Endothelial cell of umbilical vein (primary cell): ENCODE data around the gene ORM2. TPM values are rescaled to one million over a fixed set of nuclear protein-coding genes. Genes with fewer than 3 reads are reported as not detected.

ENCODE experiments used
- BruUV-seq: library from RNA; stranded (reverse); fragments of 400-500 nt; replicated peaks from 2 replicates; lab custom pipeline; 2021; lab: Mats Ljungman, UMichigan
- CTCF ChIA-PET: fragments of 300-600, 350-600 bp; sonication (Branson Sonifier 250); formaldehyde crosslinking; loops from one replicate; lab custom pipeline; 2021; ENCODE audit warnings: antibody characterized with exemption, inconsistent platforms; lab: Charles Lee
- POLR2A ChIA-PET: fragments of 300-600, 350-600 bp; sonication (Branson Sonifier 250); formaldehyde crosslinking; loops from one replicate; lab custom pipeline; 2021; ENCODE audit warnings: antibody characterized with exemption, inconsistent platforms; lab: Charles Lee
- DNase-seq: peaks from one replicate; pipeline ENCODE4 v3.0.0-alpha.2; 2011; ENCODE audit warnings: low read depth, low spot score
- FAIRE-seq: peaks from 2 replicates; lab custom pipeline; 2011; peaks lifted over from hg19 to GRCh38; lab: Jason Lieb, UNC
- H2AFZ ChIP-seq: 2 replicates; pipeline ENCODE4 v1.6.0; 2012; ENCODE audit warnings: low read depth, low read length, control low read depth, inconsistent platforms
- H3K27ac ChIP-seq: 2 replicates; pipeline ENCODE4 v1.5.1; 2011; ENCODE audit warnings: low read depth, mild to moderate bottlenecking, control low read depth, low read length, moderate library complexity; ENCODE audit not compliant: insufficient read depth
- H3K27me3 ChIP-seq, 2 experiments: 2 replicates each; pipeline versions ENCODE4 v1.6.0 to v1.6.1; 2011; ENCODE audit warnings: low read length in 2 of 2, mixed read lengths in 1 of 2; ENCODE audit not compliant: control insufficient read depth in 2 of 2, insufficient read depth in 2 of 2
- H3K36me3 ChIP-seq, 2 experiments: 2 replicates in 1 of 2; 3 replicates in 1 of 2; pipeline ENCODE4 v1.5.1; 2011; ENCODE audit warnings: low read length in 2 of 2, mild to moderate bottlenecking in 1 of 2, moderate library complexity in 1 of 2; ENCODE audit not compliant: control insufficient read depth in 2 of 2, insufficient read depth in 2 of 2; ENCODE audit errors: extremely low read depth in 1 of 2
- H3K4me1 ChIP-seq: 3 replicates; pipeline ENCODE4 v1.5.1; 2011; ENCODE audit warnings: mild to moderate bottlenecking, low read length; ENCODE audit not compliant: control insufficient read depth, insufficient read depth; ENCODE audit errors: extremely low read depth
- H3K4me2 ChIP-seq: 2 replicates; pipeline ENCODE4 v1.6.1; 2011; ENCODE audit warnings: low read length, control low read depth, mixed read lengths; ENCODE audit not compliant: insufficient read depth
- H3K4me3 ChIP-seq, 3 experiments: fragments of 200-600 bp in 1 of 3; sonication (generic), shearing (Covaris generic) in 1 of 3; replicated peaks in 1 of 3; 2 replicates each; pipeline ENCODE4 v1.5.1; 2011 to 2016; ENCODE audit warnings: control low read depth in 3 of 3, low read length in 3 of 3, mild to moderate bottlenecking in 2 of 3, inconsistent platforms in 1 of 3, low read depth in 1 of 3, moderate library complexity in 1 of 3; ENCODE audit not compliant: insufficient read depth in 1 of 3
- H3K79me2 ChIP-seq: 2 replicates; pipeline ENCODE4 v1.6.0; 2012; ENCODE audit warnings: low read length, inconsistent platforms; ENCODE audit not compliant: control insufficient read depth, insufficient read depth
- H3K9ac ChIP-seq: replicated peaks from 2 replicates; pipeline ENCODE3; 2011; ENCODE audit warnings: low read length, control low read depth; ENCODE audit not compliant: insufficient read depth; ENCODE audit errors: extremely low read depth
- H3K9me1 ChIP-seq: replicated peaks from 3 replicates; pipeline ENCODE4 v1.6.0; 2011; ENCODE audit warnings: mild to moderate bottlenecking, low read length; ENCODE audit not compliant: control insufficient read depth, insufficient read depth; ENCODE audit errors: extremely low read depth
- H3K9me3 ChIP-seq: replicated peaks from 2 replicates; pipeline ENCODE4 v1.5.1; 2012; ENCODE audit warnings: low read length, inconsistent platforms; ENCODE audit not compliant: control insufficient read depth, insufficient read depth
- H4K20me1 ChIP-seq: replicated peaks from 2 replicates; pipeline ENCODE3; 2011; ENCODE audit warnings: mild to moderate bottlenecking, low read length; ENCODE audit not compliant: control insufficient read depth, insufficient read depth; ENCODE audit errors: extremely low read depth
- EZH2 ChIP-seq: IDR thresholded peaks from 2 replicates; pipeline ENCODE4 v1.6.1; 2012; ENCODE audit warnings: borderline replicate concordance, low read depth, mild to moderate bottlenecking, moderate library complexity, low read length, inconsistent platforms; ENCODE audit not compliant: severe bottlenecking
- FOS ChIP-seq: IDR thresholded peaks from 2 replicates; pipeline ENCODE4 v1.6.1; 2011; ENCODE audit warnings: mild to moderate bottlenecking, low read length, moderate library complexity, borderline replicate concordance; ENCODE audit not compliant: insufficient read depth
- GATA2 ChIP-seq: IDR thresholded peaks from 2 replicates; pipeline ENCODE4 v1.7.0; 2011; ENCODE audit warnings: low read depth, mild to moderate bottlenecking, moderate library complexity, mixed read lengths, low read length; ENCODE audit not compliant: insufficient read length, insufficient read depth
- JUN ChIP-seq: IDR thresholded peaks from 2 replicates; pipeline ENCODE4 v1.6.1; 2011; ENCODE audit warnings: borderline replicate concordance, low read depth; ENCODE audit not compliant: insufficient read length, insufficient read depth
- MAX ChIP-seq: IDR thresholded peaks from 2 replicates; pipeline ENCODE4 v1.6.1; 2011; ENCODE audit not compliant: insufficient read depth, insufficient read length
- MYC ChIP-seq: IDR thresholded peaks from one replicate; pipeline ENCODE4 v1.6.1; 2011; ENCODE audit warnings: mild to moderate bottlenecking, low read depth, low read length
- POLR2A ChIP-seq: IDR thresholded peaks from 2 replicates; pipeline ENCODE4 v1.6.1; 2012; ENCODE audit warnings: low read depth, mild to moderate bottlenecking, control low read depth, low read length
- POLR2AphosphoS5 ChIP-seq: IDR thresholded peaks from 2 replicates; pipeline ENCODE4 v1.6.1; 2012; ENCODE audit warnings: low read depth, mild to moderate bottlenecking, control low read depth, low read length, moderate library complexity; ENCODE audit not compliant: insufficient read depth
- dilution Hi-C: fragments of 300-500 bp; cut with MboI; formaldehyde crosslinking; loops from one replicate; pipeline ENCODE4 v1.15.0; 2019; ENCODE audit warnings: low sequenced_read_pairs; ENCODE audit not compliant: extremely low pct_ligation_motif_present
- intact Hi-C: fragments of 100-400 bp; cut with micrococcal nuclease; formaldehyde crosslinking; loops from one replicate; pipeline ENCODE4 v1.10.0; 2022
- polyA plus RNA-seq, 4 experiments: library from polyadenylated mRNA; depleted of rRNA in 3 of 4; stranded (reverse) in 3 of 4; unstranded in 1 of 4; fragments of >200 nt; gene quantifications; 2 replicates each; pipeline versions ENCODE4 v1.2.1 to v1.2.3, GENCODE V29; 2011 to 2012; ENCODE audit warnings: missing spikeins in 1 of 4
- total RNA-seq: library from RNA; stranded (reverse); gene quantifications from 2 replicates; pipeline ENCODE4 v1.2.3, GENCODE V29; 2021
- TF ChIP-seq, protein P1 (sequence below), 2 donors: IDR thresholded peaks; 1 replicate in 1 of 2; 2 replicates in 1 of 2; pipeline ENCODE4 v1.5.1; 2011; ENCODE audit warnings: low read length in 2 of 2, mild to moderate bottlenecking in 2 of 2, moderate library complexity in 2 of 2, control low read depth in 1 of 2, inconsistent platforms in 1 of 2, low read depth in 1 of 2; ENCODE audit not compliant: insufficient read depth in 1 of 2; ENCODE audit errors: extremely low read depth in 1 of 2

Gene ORM2
- total and polyA plus RNA-seq, 2 donors (not counting 3 experiments of a cell fraction or from before 2014, with no cell fraction given) = not detected

DNA sequence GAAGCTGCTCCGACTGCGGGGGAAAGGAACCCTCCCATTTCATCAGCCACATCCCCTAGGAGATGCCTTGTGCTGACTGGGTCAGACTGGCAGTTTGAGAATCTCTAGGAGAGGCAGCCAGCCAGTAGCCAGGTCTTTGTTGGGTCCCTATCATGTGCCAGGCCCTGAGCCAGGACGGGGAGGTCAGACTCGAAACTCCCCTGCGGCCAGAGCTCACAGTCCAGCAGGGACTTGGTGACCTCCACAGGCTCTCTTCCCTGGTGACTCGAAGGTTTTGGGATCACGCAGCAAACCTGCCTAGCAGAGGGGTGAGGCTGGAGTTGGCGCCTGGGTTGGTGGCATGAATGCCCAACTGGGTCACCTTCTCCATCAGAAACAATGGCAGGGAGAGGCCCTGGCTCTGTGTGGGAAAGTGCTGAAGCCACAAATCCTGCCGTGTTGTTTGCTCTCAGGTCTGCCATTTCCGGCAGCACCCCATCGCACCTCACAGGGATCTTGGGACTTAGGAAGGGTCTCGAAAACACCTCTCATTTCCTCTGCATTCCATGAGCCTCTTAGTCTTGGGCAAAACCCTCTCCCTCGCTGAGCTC, 21.2 kb upstream of the ORM2 start:
- Histone ChIP-seq H3K79me2 (no peaks in the 10 kb centered on the region), H3K4me3 (no peak overlapping the region), H3K9me1 (no peaks in the 10 kb centered on the region), H2AFZ (no peak overlapping the region), H3K4me1 (no peaks in the 10 kb centered on the region), H3K27me3 (no peaks in the 10 kb centered on the region), H3K27ac (no peak overlapping the region), H3K4me2 (no peak overlapping the region), H3K9me3 (no peaks in the 10 kb centered on the region), H4K20me1 (no peaks in the 10 kb centered on the region), H3K9ac (no peak overlapping the region), H3K36me3 (peaks cover 0 to 7% of the 10 kb centered on the region in 2 experiments)
- no TSS peak for BruUV-seq
- no peak for FAIRE-seq
- intact Hi-C loops = no loop called here
- dilution Hi-C loops = no loop called here
- POLR2A ChIA-PET = no interaction called here
- no peak for DNase-seq
- CTCF ChIA-PET = interaction anchor here (0.6 to 2.5 kb wide), 2 partner anchors 17 to 48 kb away, joined by 3 to 12 read pairs; no protein-coding TSS in a partner anchor
- no peak for TF ChIP-seq FOS
- no peak for TF ChIP-seq GATA2
- TF ChIP-seq JUN = no peak
- TF ChIP-seq MYC = no peak
- TF ChIP-seq MAX = no peak
- no peak for TF ChIP-seq POLR2A
- TF ChIP-seq, protein P1, sequence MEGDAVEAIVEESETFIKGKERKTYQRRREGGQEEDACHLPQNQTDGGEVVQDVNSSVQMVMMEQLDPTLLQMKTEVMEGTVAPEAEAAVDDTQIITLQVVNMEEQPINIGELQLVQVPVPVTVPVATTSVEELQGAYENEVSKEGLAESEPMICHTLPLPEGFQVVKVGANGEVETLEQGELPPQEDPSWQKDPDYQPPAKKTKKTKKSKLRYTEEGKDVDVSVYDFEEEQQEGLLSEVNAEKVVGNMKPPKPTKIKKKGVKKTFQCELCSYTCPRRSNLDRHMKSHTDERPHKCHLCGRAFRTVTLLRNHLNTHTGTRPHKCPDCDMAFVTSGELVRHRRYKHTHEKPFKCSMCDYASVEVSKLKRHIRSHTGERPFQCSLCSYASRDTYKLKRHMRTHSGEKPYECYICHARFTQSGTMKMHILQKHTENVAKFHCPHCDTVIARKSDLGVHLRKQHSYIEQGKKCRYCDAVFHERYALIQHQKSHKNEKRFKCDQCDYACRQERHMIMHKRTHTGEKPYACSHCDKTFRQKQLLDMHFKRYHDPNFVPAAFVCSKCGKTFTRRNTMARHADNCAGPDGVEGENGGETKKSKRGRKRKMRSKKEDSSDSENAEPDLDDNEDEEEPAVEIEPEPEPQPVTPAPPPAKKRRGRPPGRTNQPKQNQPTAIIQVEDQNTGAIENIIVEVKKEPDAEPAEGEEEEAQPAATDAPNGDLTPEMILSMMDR (IDR thresholded peaks at IDR 0.05; ENCODE audit: extremely low read depth in 1 of 2, insufficient read depth in 1 of 2, low read depth in 1 of 2, low read length in 2 of 2) = no peak
- TF ChIP-seq POLR2AphosphoS5 = no peak
- no peak for TF ChIP-seq EZH2
